ENCODE data around the gene OPA1. TPM values are rescaled to one million over a fixed set of nuclear protein-coding genes. Genes with fewer than 3 reads are reported as not detected.
A peak's percentile ranks its signal among the peaks of the same experiment; 100 is the strongest.

OPA1 gene
- total RNA-seq, 4 donors from 2014 or later, result 33.4 to 53.8 (median 37.9) TPM

- 61% methylated on average over 4 of the region's 4 CpGs for WGBS
- H3K9me3 ChIP-seq, result no peaks in the 10 kb centered on the region
- TF ChIP-seq POLR2A (IDR thresholded peaks at IDR 0.05), result no peak
- no peaks in the 10 kb centered on the region for H3K36me3 ChIP-seq
- no peak overlapping the region for H3K27ac ChIP-seq
- DNase-seq (ENCODE audit: low spot score in 2 of 2), result no peak
- H3K4me3 ChIP-seq, result no peak overlapping the region
- H3K4me1 ChIP-seq, result no peaks in the 10 kb centered on the region
- H3K27me3 ChIP-seq, result no peaks in the 10 kb centered on the region
These were observed 19.4 kb upstream of the OPA1 start for GRCh38 chr3:193573403-193574191.

GRCh38 chr3:193574488-193575070 lies 18.4 kb upstream of the OPA1 start:
- TF ChIP-seq POLR2AphosphoS5 (IDR thresholded peaks at IDR 0.05) (no peak), CTCF (IDR thresholded peaks at IDR 0.05) (no peak), EP300 (IDR thresholded peaks at IDR 0.05) (no peak), POLR2A (IDR thresholded peaks at IDR 0.05) (no peak)
- no peak for DNase-seq (ENCODE audit: low spot score in 2 of 2)
- H3K36me3 ChIP-seq, result no peaks in the 10 kb centered on the region
- WGBS, result 55% methylated on average over 2 of the region's 2 CpGs
- no peaks in the 10 kb centered on the region for H3K9me3 ChIP-seq
- H3K27ac ChIP-seq, result no peak overlapping the region
- H3K27me3 ChIP-seq, result no peaks in the 10 kb centered on the region
- no peaks in the 10 kb centered on the region for H3K4me1 ChIP-seq
- H3K4me3 ChIP-seq, result no peak overlapping the region

GRCh38 chr3:193585530-193585929 lies 7.5 kb upstream of the OPA1 start:
- Histone ChIP-seq H3K27me3 (no peaks in the 10 kb centered on the region), H3K9me3 (no peaks in the 10 kb centered on the region), H3K27ac (no peak overlapping the region), H3K36me3 (no peaks in the 10 kb centered on the region), H3K4me3 (peak overlapping the region; percentile 2), H3K4me1 (no peaks in the 10 kb centered on the region)
- DNase-seq (ENCODE audit: low spot score in 2 of 2), result no peak
- TF ChIP-seq POLR2AphosphoS5 (IDR thresholded peaks at IDR 0.05) (no peak), POLR2A (IDR thresholded peaks at IDR 0.05) (no peak), EP300 (IDR thresholded peaks at IDR 0.05) (no peak), CTCF (IDR thresholded peaks at IDR 0.05) (no peak)
- 56% methylated on average over 9 of the region's 9 CpGs for WGBS

GRCh38 chr3:193586526-193586925 lies 6.5 kb upstream of the OPA1 start:
- Histone ChIP-seq H3K36me3 (no peaks in the 10 kb centered on the region), H3K27ac (no peak overlapping the region), H3K4me3 (no peak overlapping the region), H3K9me3 (no peaks in the 10 kb centered on the region), H3K27me3 (no peaks in the 10 kb centered on the region), H3K4me1 (no peaks in the 10 kb centered on the region)
- DNase-seq (ENCODE audit: low spot score in 2 of 2), result no peak
- TF ChIP-seq POLR2A (IDR thresholded peaks at IDR 0.05) (no peak), CTCF (IDR thresholded peaks at IDR 0.05) (no peak), POLR2AphosphoS5 (IDR thresholded peaks at IDR 0.05) (no peak), EP300 (IDR thresholded peaks at IDR 0.05) (no peak)

- Histone ChIP-seq H3K4me3 (no peak overlapping the region), H3K36me3 (no peaks in the 10 kb centered on the region), H3K27ac (no peak overlapping the region), H3K27me3 (no peaks in the 10 kb centered on the region), H3K4me1 (peaks cover 11% of the 10 kb centered on the region), H3K9me3 (no peaks in the 10 kb centered on the region)
- 68% methylated on average over 1 of the region's 1 CpG for WGBS
- DNase-seq (ENCODE audit: low spot score in 2 of 2), result no peak
- no peak for TF ChIP-seq POLR2A (IDR thresholded peaks at IDR 0.05)
- TF ChIP-seq CTCF (IDR thresholded peaks at IDR 0.05), result no peak
- TF ChIP-seq EP300 (IDR thresholded peaks at IDR 0.05), result no peak
- TF ChIP-seq POLR2AphosphoS5 (IDR thresholded peaks at IDR 0.05), result no peak
These were observed 3.9 kb upstream of the OPA1 start for GRCh38 chr3:193589129-193589528.

All from suprapubic skin (tissue), 4 donors.